HCT116 (cell line): ENCODE data around the gene BABAM2. TPM values are rescaled to one million over a fixed set of nuclear protein-coding genes. Genes with fewer than 3 reads are reported as not detected.

Experiments used
- ATAC-seq: fragments of 200-7000 bp; cut with Tn5 transposase; 2 replicates; pipeline ENCODE4 v1.9.1; 2020; ENCODE audit warnings: mild to moderate bottlenecking, moderate library complexity
- BruUV-seq: library from RNA; stranded (reverse); fragments of 400-500 nt; replicated peaks from 2 replicates; lab custom pipeline; 2021; lab: Mats Ljungman, UMichigan
- CTCF ChIA-PET: fragments of 300-600 bp; sonication (Branson Sonifier 250); formaldehyde crosslinking; loops from one replicate; lab custom pipeline; 2021; ENCODE audit warnings: antibody characterized with exemption; lab: Charles Lee
- POLR2A ChIA-PET: fragments of 300-600, 350-600 bp; sonication (Branson Sonifier 250); formaldehyde crosslinking; loops from one replicate; lab custom pipeline; 2021; ENCODE audit warnings: antibody characterized with exemption; lab: Charles Lee
- RAD21 ChIA-PET, 2 experiments: fragments of 300-600 bp; sonication (Branson Sonifier 250); formaldehyde crosslinking; loops; one replicate each; lab custom pipeline; 2023; ENCODE audit warnings: low total read pairs in 2 of 2; ENCODE audit not compliant: uncharacterized antibody in 2 of 2, unreplicated experiment in 2 of 2, low non-redundant PET in 1 of 2; lab: Charles Lee
- DNase-seq: peaks from one replicate; pipeline ENCODE4 v3.0.0-alpha.2; 2010; ENCODE audit warnings: low read depth, low spot score
- H2AFZ ChIP-seq: fragments of 200-600 bp; shearing (Covaris generic), sonication (generic); 2 replicates; pipeline ENCODE4 v1.6.1; 2017; ENCODE audit warnings: low read depth, mixed run types, mixed read lengths, antibody characterized with exemption, low read length; ENCODE audit not compliant: poor library complexity, severe bottlenecking
- H3K27ac ChIP-seq: 2 replicates; pipeline ENCODE4 v1.5.1; 2012; ENCODE audit warnings: low read depth, low read length
- H3K27me3 ChIP-seq: fragments of 200-600 bp; sonication (generic); 2 replicates; pipeline ENCODE4 v1.6.1; 2016; ENCODE audit warnings: mixed run types, low read length, mixed read lengths; ENCODE audit not compliant: insufficient read depth
- H3K36me3 ChIP-seq, 2 experiments: fragments of 200-500 bp in 1 of 2; fragments of 200-600 bp in 1 of 2; sonication (Bioruptor generic) in 1 of 2; sonication (generic) in 1 of 2; 2 replicates each; pipeline versions ENCODE4 v1.5.1 to v1.6.1; 2014 to 2016; ENCODE audit warnings: low read length in 2 of 2, inconsistent platforms in 1 of 2, mixed read lengths in 1 of 2, mixed run types in 1 of 2; ENCODE audit not compliant: insufficient read depth in 2 of 2, control insufficient read depth in 1 of 2
- H3K4me1 ChIP-seq, 2 experiments: fragments of 200-600 bp in 1 of 2; sonication (generic) in 1 of 2; 2 replicates each; pipeline versions ENCODE4 v1.5.1 to v1.6.1; 2012 to 2017; ENCODE audit warnings: low read length in 2 of 2, inconsistent platforms in 1 of 2, mild to moderate bottlenecking in 1 of 2, mixed read lengths in 1 of 2, mixed run types in 1 of 2, moderate library complexity in 1 of 2; ENCODE audit not compliant: insufficient read depth in 2 of 2, control insufficient read depth in 1 of 2
- H3K4me2 ChIP-seq: fragments of 200-600 bp; sonication (generic); 2 replicates; pipeline ENCODE4 v1.6.1; 2017; ENCODE audit warnings: mixed run types, low read length, mixed read lengths
- H3K4me3 ChIP-seq, 2 experiments: fragments of 200-600 bp in 1 of 2; sonication (generic) in 1 of 2; replicated peaks in 1 of 2; 2 replicates each; pipeline ENCODE4 v1.5.1; 2011 to 2016; ENCODE audit warnings: low read length in 2 of 2, control low read depth in 1 of 2, low read depth in 1 of 2, mild to moderate bottlenecking in 1 of 2, mixed read lengths in 1 of 2, mixed run types in 1 of 2
- H3K79me2 ChIP-seq: fragments of 200-600 bp; sonication (generic); 2 replicates; pipeline ENCODE4 v1.6.1; 2017; ENCODE audit warnings: mild to moderate bottlenecking, mixed run types, low read length, moderate library complexity, mixed read lengths; ENCODE audit not compliant: insufficient read depth
- H3K9ac ChIP-seq: fragments of 200-600 bp; sonication (generic); 2 replicates; pipeline ENCODE4 v1.6.1; 2016; ENCODE audit warnings: low read length, mixed read lengths
- H3K9me2 ChIP-seq: fragments of 200-600 bp; sonication (generic), shearing (Covaris generic); 2 replicates; pipeline ENCODE4 v1.6.1; 2017; ENCODE audit warnings: mixed run types, mild to moderate bottlenecking, moderate library complexity; ENCODE audit not compliant: insufficient read depth
- H3K9me3 ChIP-seq, 2 experiments: fragments of 200-500 bp in 1 of 2; fragments of 200-600 bp in 1 of 2; sonication (Bioruptor generic) in 1 of 2; sonication (generic) in 1 of 2; 2 replicates each; pipeline ENCODE4 v1.6.1; 2014 to 2017; ENCODE audit warnings: low read length in 2 of 2, mixed read lengths in 2 of 2, inconsistent platforms in 1 of 2, low read depth in 1 of 2, mild to moderate bottlenecking in 1 of 2, mixed run types in 1 of 2, moderate library complexity in 1 of 2; ENCODE audit not compliant: control insufficient read depth in 1 of 2, insufficient read depth in 1 of 2
- H4K20me1 ChIP-seq: fragments of 200-600 bp; sonication (generic), shearing (Covaris generic); 2 replicates; pipeline ENCODE4 v1.6.1; 2017; ENCODE audit warnings: mixed run types, mild to moderate bottlenecking, moderate library complexity; ENCODE audit not compliant: insufficient read depth
- ATF3 ChIP-seq: IDR thresholded peaks from 2 replicates; pipeline ENCODE4 v1.6.1; 2012
- EZH2 ChIP-seq: fragments of 200-600 bp; sonication (generic); IDR thresholded peaks from 2 replicates; pipeline ENCODE4 v1.6.1; 2017; ENCODE audit warnings: antibody characterized with exemption, mixed run types
- EZH2phosphoT487 ChIP-seq: fragments of 200-600 bp; IDR thresholded peaks from 2 replicates; pipeline ENCODE4 v1.6.1; 2018; ENCODE audit warnings: antibody characterized with exemption, borderline replicate concordance
- FOSL1 ChIP-seq: IDR thresholded peaks from 2 replicates; pipeline ENCODE4 v1.6.1; 2012; ENCODE audit warnings: low read depth
- JUND ChIP-seq: IDR thresholded peaks from 2 replicates; pipeline ENCODE4 v1.6.1; 2012
- MAX ChIP-seq: IDR thresholded peaks from 2 replicates; pipeline ENCODE4 v1.6.1; 2012
- POLR2A ChIP-seq: IDR thresholded peaks from 2 replicates; pipeline ENCODE4 v1.7.0; 2011; ENCODE audit warnings: borderline replicate concordance; ENCODE audit not compliant: insufficient read depth, insufficient read length; ENCODE audit errors: extremely low read depth
- RAD21 ChIP-seq: IDR thresholded peaks from 2 replicates; pipeline ENCODE4 v1.6.1; 2012; ENCODE audit warnings: low read depth, mild to moderate bottlenecking
- REST ChIP-seq: IDR thresholded peaks from 2 replicates; pipeline ENCODE4 v1.6.1; 2012; ENCODE audit warnings: low read depth
- SIN3A ChIP-seq: IDR thresholded peaks from 2 replicates; pipeline ENCODE4 v1.6.1; 2012; ENCODE audit warnings: low read depth
- SP1 ChIP-seq: IDR thresholded peaks from 2 replicates; pipeline ENCODE4 v1.6.1; 2012; ENCODE audit warnings: low read depth
- SRF ChIP-seq: IDR thresholded peaks from 2 replicates; pipeline ENCODE4 v1.6.1; 2012; ENCODE audit warnings: low read depth
- TCF7L2 ChIP-seq: IDR thresholded peaks from 2 replicates; pipeline ENCODE4 v1.7.0; 2011; ENCODE audit warnings: borderline replicate concordance, inconsistent platforms; ENCODE audit not compliant: insufficient read depth, insufficient read length; ENCODE audit errors: extremely low read depth
- YY1 ChIP-seq: IDR thresholded peaks from 2 replicates; pipeline ENCODE4 v1.6.1; 2011; ENCODE audit warnings: low read length, low read depth, moderate library complexity, mild to moderate bottlenecking; ENCODE audit not compliant: insufficient replicate concordance; ENCODE audit errors: extremely low read depth
- ZNF274 ChIP-seq: fragments of 200-500 bp; sonication (Bioruptor generic); IDR thresholded peaks from 2 replicates; pipeline ENCODE4 v1.6.1; 2014; ENCODE audit warnings: mild to moderate bottlenecking, low read depth, low read length, inconsistent platforms
- intact Hi-C: fragments of 100-400 bp; cut with micrococcal nuclease; formaldehyde crosslinking; loops from 2 replicates; pipeline ENCODE4 v1.10.0; 2022
- total RNA-seq: library from RNA; stranded (reverse); gene quantifications from one replicate; pipeline ENCODE4 v1.2.1, GENCODE V29; 2021; ENCODE audit not compliant: unreplicated experiment

The BABAM2 gene
- total RNA-seq, 1 experiment from 2014 or later = 23.8 TPM

GRCh38 chr2:28325173-28325566, 434.6 kb downstream of the BABAM2 start (continued):
- TF ChIP-seq REST = no peak
- no peak for TF ChIP-seq SIN3A
- no peak for TF ChIP-seq TCF7L2
- no peak for TF ChIP-seq YY1
- TF ChIP-seq, all 23 proteins: peak for 0

- Histone ChIP-seq H3K4me3 (peak overlapping the region in 1 of 2 experiments; percentile 25; a peak in 1 of 4 replicates), H3K9me2 (no peaks in the 10 kb centered on the region), H3K79me2 (no peaks in the 10 kb centered on the region), H3K36me3 (no peaks in the 10 kb centered on the region), H3K9me3 (no peaks in the 10 kb centered on the region), H3K9ac (peak overlapping the region; percentile 51), H2AFZ (no peak overlapping the region), H3K4me2 (peak overlapping the region; percentile 74), H3K4me1 (peaks cover 29 to 44% of the 10 kb centered on the region in 2 experiments), H3K27me3 (no peaks in the 10 kb centered on the region), H3K27ac (peak overlapping the region; percentile 73), H4K20me1 (no peaks in the 10 kb centered on the region)
- DNase-seq (peak; percentile 65), ATAC-seq (peak; percentile 94)
- intact Hi-C loops = no loop called here
- no TSS peak for BruUV-seq
- ChIA-PET POLR2A (interaction anchor here (0.7 kb wide), 1 partner anchor 50 kb away, joined by 3 read pairs; no protein-coding TSS in a partner anchor), CTCF (interaction anchor here (1.1 kb wide), 1 partner anchor 12 kb away, joined by 3 read pairs; no protein-coding TSS in a partner anchor), RAD21 (interaction anchor here (0.8 to 1.0 kb wide), 2 partner anchors 37 to 50 kb away, joined by 3 read pairs; no protein-coding TSS in a partner anchor)
- TF ChIP-seq EZH2 = no peak
- TF ChIP-seq SIN3A = no peak
- TF ChIP-seq ZNF274 = no peak
- peak; percentile 83 for TF ChIP-seq JUND
- no peak for TF ChIP-seq REST
- no peak for TF ChIP-seq EZH2phosphoT487
- TF ChIP-seq ATF3 = no peak
- TF ChIP-seq TCF7L2 = peak; percentile 61
- peak; percentile 22 for TF ChIP-seq YY1
- TF ChIP-seq RAD21 = peak; percentile 34; the same call in 1 of the 2 replicates
- peak; percentile 99 for TF ChIP-seq MAX
- TF ChIP-seq POLR2A = no peak
- peak; percentile 86 for TF ChIP-seq FOSL1
- no peak for TF ChIP-seq SRF
- peak; percentile 74 for TF ChIP-seq SP1
Observed at GRCh38 chr2:28325567-28326468, 435.3 kb downstream of the BABAM2 start.
